ENCODE measurements around the gene AWAT2.

The AWAT2 gene

GRCh38 chrX:69995362-69996112 is 54.2 kb downstream of the AWAT2 start:
- no peak for DNase-seq

- no peak for DNase-seq
Observed at GRCh38 chrX:69993494-69993893, 56.2 kb downstream of the AWAT2 start.

- DNase-seq: no peak
Observed at GRCh38 chrX:69991685-69992084, 58.1 kb downstream of the AWAT2 start.
